T-cell (primary cell): ENCODE results near the gene NFU1. TPM values are rescaled to one million over a fixed set of nuclear protein-coding genes. Genes with fewer than 3 reads are reported as not detected.

Experiments
- total RNA-seq, 35 experiments: library from RNA in 6 of 35; stranded (reverse) in 6 of 35; fragments of 120-200 nt in 1 of 35; gene quantifications; one replicate each; pipeline versions ENCODE4 v1.2.1 to v1.2.4 and lab custom pipeline; 2013 to 2026

The NFU1 gene
- total RNA-seq, 5 donors from 2014 or later (not counting 1 experiment from before 2014, with no cell fraction given) = 20.6 to 31.9 (median 22.5) TPM

Other genes with a start within 250 kb of the NFU1 start
- 10 to 100 TPM; 14.9 to 22.1 (median 19.8) TPM for gene GFPT1, start 50.2 kb downstream of the NFU1 start, total RNA-seq
- gene AAK1, start 206.3 kb upstream of the NFU1 start, total RNA-seq = 100 to 1,000 TPM; 170 to 283 (median 177) TPM